HK-2 (cell line): ENCODE measurements around the gene NAPG.
"Not testable (repeated sequence)": the region's sequence is repeated elsewhere in the genome, so short reads cannot be mapped to it uniquely, and the experiment has no call there.

Experiments
- DNase-seq: peaks from one replicate; pipeline ENCODE4 v3.0.0-alpha.2; 2018; ENCODE audit not compliant: unreplicated experiment

The NAPG gene

GRCh38 chr18:10579079-10579867 is 53.4 kb downstream of the NAPG start:
- DNase-seq, result no peak

GRCh38 chr18:10580215-10580614 is 54.4 kb downstream of the NAPG start:
- DNase-seq, result no peak

- no peak for DNase-seq
Measured at GRCh38 chr18:10585260-10585659, 59.4 kb downstream of the NAPG start.

- DNase-seq, result no peak
Measured at GRCh38 chr18:10588975-10589374, 63.1 kb downstream of the NAPG start.

- DNase-seq, result no peak
Measured at GRCh38 chr18:10590412-10590811, 64.6 kb downstream of the NAPG start.

- no peak for DNase-seq
Measured at GRCh38 chr18:10591896-10592295, 66.1 kb downstream of the NAPG start.

- not testable (repeated sequence) for DNase-seq
Measured at GRCh38 chr18:10593366-10594022, 67.7 kb downstream of the NAPG start.

- not testable (repeated sequence) for DNase-seq
Measured at GRCh38 chr18:10595917-10596316, 70.1 kb downstream of the NAPG start.

GRCh38 chr18:10597695-10598094 is 71.9 kb downstream of the NAPG start:
- not testable (repeated sequence) for DNase-seq

- DNase-seq, result not testable (repeated sequence)
Measured at GRCh38 chr18:10600701-10601100, 74.9 kb downstream of the NAPG start.
